Measurements from ENCODE around the gene PREX1.

The PREX1 gene

GRCh38 chr20:48708630-48709029 lies 119.2 kb downstream of the PREX1 start:
- TF ChIP-seq, protein P1, sequence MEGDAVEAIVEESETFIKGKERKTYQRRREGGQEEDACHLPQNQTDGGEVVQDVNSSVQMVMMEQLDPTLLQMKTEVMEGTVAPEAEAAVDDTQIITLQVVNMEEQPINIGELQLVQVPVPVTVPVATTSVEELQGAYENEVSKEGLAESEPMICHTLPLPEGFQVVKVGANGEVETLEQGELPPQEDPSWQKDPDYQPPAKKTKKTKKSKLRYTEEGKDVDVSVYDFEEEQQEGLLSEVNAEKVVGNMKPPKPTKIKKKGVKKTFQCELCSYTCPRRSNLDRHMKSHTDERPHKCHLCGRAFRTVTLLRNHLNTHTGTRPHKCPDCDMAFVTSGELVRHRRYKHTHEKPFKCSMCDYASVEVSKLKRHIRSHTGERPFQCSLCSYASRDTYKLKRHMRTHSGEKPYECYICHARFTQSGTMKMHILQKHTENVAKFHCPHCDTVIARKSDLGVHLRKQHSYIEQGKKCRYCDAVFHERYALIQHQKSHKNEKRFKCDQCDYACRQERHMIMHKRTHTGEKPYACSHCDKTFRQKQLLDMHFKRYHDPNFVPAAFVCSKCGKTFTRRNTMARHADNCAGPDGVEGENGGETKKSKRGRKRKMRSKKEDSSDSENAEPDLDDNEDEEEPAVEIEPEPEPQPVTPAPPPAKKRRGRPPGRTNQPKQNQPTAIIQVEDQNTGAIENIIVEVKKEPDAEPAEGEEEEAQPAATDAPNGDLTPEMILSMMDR (IDR thresholded peaks at IDR 0.05; ENCODE audit: control insufficient read depth, extremely low read depth, insufficient read depth) = no peak
- no peak for DNase-seq (ENCODE audit: low read depth)
- H3K4me3 ChIP-seq (ENCODE audit: low read depth, low read length) = no peak overlapping the region

DNA sequence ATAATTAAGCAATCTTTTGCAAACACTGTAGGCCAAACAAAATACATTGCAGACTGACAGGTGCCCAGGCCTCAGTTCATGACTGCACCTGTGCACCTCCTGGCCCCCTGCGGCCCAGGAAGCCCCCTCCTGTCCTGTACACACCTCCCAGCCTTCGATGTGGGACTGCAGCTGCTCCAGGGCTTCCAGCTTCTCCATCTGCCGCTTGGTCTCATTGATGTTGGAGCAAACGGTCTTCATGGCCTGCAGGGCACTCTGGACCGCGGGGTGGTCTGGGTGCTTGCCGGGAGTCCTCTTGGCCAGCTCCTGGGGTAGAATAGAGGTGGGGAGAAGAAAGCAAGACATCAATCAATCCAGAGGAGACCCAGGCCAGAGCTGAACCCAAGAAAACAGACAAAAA lies 119.7 kb downstream of the PREX1 start:
- DNase-seq (ENCODE audit: low read depth) = no peak
- TF ChIP-seq, protein P1 (IDR thresholded peaks at IDR 0.05; ENCODE audit: control insufficient read depth, extremely low read depth, insufficient read depth) = no peak
- H3K4me3 ChIP-seq (ENCODE audit: low read depth, low read length) = no peak overlapping the region

DNA sequence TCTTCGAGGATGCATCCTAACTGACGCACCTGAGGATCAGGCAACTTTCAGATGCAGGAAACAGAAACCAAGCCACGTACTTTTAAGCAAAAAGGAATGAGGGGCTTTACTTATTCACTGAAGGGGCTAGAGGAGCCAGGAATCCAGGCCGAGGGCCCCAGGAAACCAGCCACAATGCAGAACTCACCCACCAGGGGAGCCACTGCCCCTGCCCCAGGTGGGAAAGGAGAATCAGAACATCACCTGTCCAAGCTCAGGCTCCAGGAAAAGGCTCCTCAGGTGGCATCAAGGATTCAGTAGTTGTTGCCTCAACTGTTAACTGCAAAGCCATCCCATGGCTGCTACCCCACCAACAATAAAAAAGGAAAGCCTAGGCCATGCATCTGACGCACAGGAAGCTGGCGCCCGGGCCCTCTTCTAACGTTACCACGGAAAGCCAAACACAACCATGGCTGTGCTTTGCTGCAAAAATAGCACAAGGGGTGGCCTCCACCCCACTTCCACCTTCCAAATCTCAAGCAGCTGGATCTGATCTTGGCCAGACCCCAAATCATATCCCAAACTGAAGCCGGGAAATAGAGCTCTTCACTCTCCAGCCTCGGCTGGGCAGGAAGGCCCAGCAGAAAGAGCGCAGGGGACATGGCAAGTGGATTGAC lies 121.0 kb downstream of the PREX1 start:
- no peak for DNase-seq (ENCODE audit: low read depth)
- no peak overlapping the region for H3K4me3 ChIP-seq (ENCODE audit: low read depth, low read length)
- TF ChIP-seq, protein P1 (IDR thresholded peaks at IDR 0.05; ENCODE audit: control insufficient read depth, extremely low read depth, insufficient read depth) = no peak

DNA sequence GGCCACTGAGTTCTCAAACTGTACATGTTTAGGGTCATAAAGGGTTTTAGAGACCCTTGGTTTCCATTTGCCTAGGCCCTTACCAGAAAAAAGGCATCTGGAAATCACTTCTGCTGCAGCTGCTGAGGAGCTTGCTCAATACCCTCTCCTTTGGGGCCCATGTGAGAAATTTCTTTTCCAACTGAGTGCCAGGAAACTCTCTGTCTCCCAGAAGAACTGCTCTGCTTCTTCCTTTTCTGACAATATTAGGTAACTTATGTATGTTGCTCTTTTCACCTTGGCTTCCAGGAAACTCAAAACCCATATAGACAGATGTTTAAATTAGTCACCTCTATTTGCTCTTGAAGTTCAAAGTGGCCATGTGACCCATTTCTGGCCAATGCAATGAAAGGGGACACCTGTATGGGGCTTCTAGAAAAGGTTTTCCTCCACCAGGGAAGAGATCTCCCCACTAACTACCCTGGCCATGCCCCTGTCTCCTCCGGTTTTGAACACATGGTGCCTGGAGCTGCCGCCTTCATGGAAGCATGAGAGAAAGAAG lies 121.6 kb downstream of the PREX1 start:
- TF ChIP-seq, protein P1 (IDR thresholded peaks at IDR 0.05; ENCODE audit: control insufficient read depth, extremely low read depth, insufficient read depth) = no peak
- no peak for DNase-seq (ENCODE audit: low read depth)
- H3K4me3 ChIP-seq (ENCODE audit: low read depth, low read length) = no peak overlapping the region

DNA sequence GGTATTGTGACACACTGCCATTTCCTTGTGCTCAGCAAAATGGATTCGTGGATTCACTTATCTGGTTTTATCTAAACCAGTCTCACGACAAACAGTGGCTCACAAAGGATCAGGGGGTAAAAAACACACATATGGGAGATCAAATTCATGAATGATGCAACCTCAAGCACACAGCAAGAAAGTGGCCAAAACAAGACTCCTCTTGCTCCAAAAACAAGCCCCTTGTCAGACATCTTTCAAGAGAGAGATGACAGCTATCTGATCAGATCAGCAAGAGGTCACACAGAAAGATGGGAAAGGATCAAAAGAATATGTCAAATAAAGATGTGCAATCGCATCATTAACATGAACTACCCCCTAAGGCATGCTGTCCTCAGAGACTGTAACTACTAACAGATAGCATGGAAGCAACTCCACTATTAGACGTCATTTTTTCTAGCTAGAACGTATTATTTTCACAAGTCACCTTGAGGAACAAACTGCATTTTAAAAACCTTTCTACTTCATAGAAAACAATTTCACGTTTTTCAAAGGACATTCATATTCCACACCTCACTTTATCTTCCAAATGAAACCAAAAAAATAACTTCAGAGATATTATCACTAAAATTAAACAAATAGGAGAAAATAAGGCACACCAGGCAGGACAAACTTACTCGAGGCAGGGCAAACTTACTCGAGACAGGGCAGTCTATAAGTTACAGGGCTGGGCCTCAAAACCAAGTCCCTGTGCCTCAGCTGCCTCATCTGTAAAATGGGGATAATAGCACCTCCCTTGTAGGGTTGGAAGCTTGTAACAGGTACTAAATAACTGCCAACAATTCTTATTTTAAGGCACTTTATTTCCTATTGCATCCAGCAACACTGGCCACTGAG lies 122.3 kb downstream of the PREX1 start:
- no peak overlapping the region for H3K4me3 ChIP-seq (ENCODE audit: low read depth, low read length)
- TF ChIP-seq, protein P1 (IDR thresholded peaks at IDR 0.05; ENCODE audit: control insufficient read depth, extremely low read depth, insufficient read depth) = no peak
- DNase-seq (ENCODE audit: low read depth) = no peak

- TF ChIP-seq, protein P1 (IDR thresholded peaks at IDR 0.05; ENCODE audit: control insufficient read depth, extremely low read depth, insufficient read depth) = no peak
- DNase-seq (ENCODE audit: low read depth) = no peak
- no peak overlapping the region for H3K4me3 ChIP-seq (ENCODE audit: low read depth, low read length)
Measured at GRCh38 chr20:48704761-48705160, 123.0 kb downstream of the PREX1 start.

Data from LNCaP clone FGC (cell line).